ENCODE results near the gene ABCA10. TPM values are rescaled to one million over a fixed set of nuclear protein-coding genes. Genes with fewer than 3 reads are reported as not detected.
A peak's percentile ranks its signal among the peaks of the same experiment; 100 is the strongest.

Gene ABCA10
- total and polyA plus RNA-seq, 2 of the 13 experiments (the other 11 are each of a cell fraction or from before 2014, with no cell fraction given) = 0.02 to 0.08 TPM

GRCh38 chr17:69268543-69269014, 40.0 kb upstream of the ABCA10 start (continued):
- TF ChIP-seq ARHGAP35 (CRISPR knock-in tag; IDR thresholded peaks at IDR 0.05; ENCODE audit: borderline replicate concordance) = no peak
- TF ChIP-seq AKAP8 (CRISPR knock-in tag; IDR thresholded peaks at IDR 0.05) = no peak
- TF ChIP-seq RXRB (CRISPR knock-in tag; IDR thresholded peaks at IDR 0.05; ENCODE audit: borderline replicate concordance) = peak; percentile 33; the same call in 1 of the 2 replicates
- TF ChIP-seq HMGXB3 (CRISPR knock-in tag; IDR thresholded peaks at IDR 0.05; ENCODE audit: borderline replicate concordance) = no peak
- TF ChIP-seq POLR2AphosphoS5 (IDR thresholded peaks at IDR 0.05; ENCODE audit: low read depth, low read length) = no peak
- TF ChIP-seq NFE2 (CRISPR knock-in tag; IDR thresholded peaks at IDR 0.05) = no peak; the same call in 1 of the 2 replicates
- no peak for TF ChIP-seq SIX1 (CRISPR knock-in tag; IDR thresholded peaks at IDR 0.05; ENCODE audit: borderline replicate concordance)
- no peak for TF ChIP-seq BRCA1 (CRISPR knock-in tag; IDR thresholded peaks at IDR 0.05)
- TF ChIP-seq ZNF230 (CRISPR knock-in tag; IDR thresholded peaks at IDR 0.05) = no peak
- no peak for TF ChIP-seq JARID2 (CRISPR knock-in tag; IDR thresholded peaks at IDR 0.05; ENCODE audit: insufficient replicate concordance)
- no peak for TF ChIP-seq HES4 (CRISPR knock-in tag; IDR thresholded peaks at IDR 0.05; ENCODE audit: borderline replicate concordance)
- no peak for TF ChIP-seq YEATS2 (CRISPR knock-in tag; IDR thresholded peaks at IDR 0.05; ENCODE audit: borderline replicate concordance)
- no peak for TF ChIP-seq ZNF776 (CRISPR knock-in tag; IDR thresholded peaks at IDR 0.05)
- TF ChIP-seq FOXK2 (IDR thresholded peaks at IDR 0.05) = no peak
- no peak; the same call in 1 of the 2 replicates for TF ChIP-seq ZFP36L1 (CRISPR knock-in tag; IDR thresholded peaks at IDR 0.05)
- no peak for TF ChIP-seq NFRKB (IDR thresholded peaks at IDR 0.05)
- TF ChIP-seq HDAC2 (CRISPR knock-in tag; IDR thresholded peaks at IDR 0.05) = peak; percentile 76; the same call in 1 of the 2 replicates
- no peak for TF ChIP-seq HNF1B (CRISPR knock-in tag; IDR thresholded peaks at IDR 0.05)
- TF ChIP-seq SIN3A (IDR thresholded peaks at IDR 0.05; ENCODE audit: borderline replicate concordance, low read depth, low read length) = no peak
- no peak for TF ChIP-seq RBM22 (optimal IDR thresholded peaks at IDR 0.05; ENCODE audit: low read length)
- TF ChIP-seq ZBTB25 (CRISPR knock-in tag; IDR thresholded peaks at IDR 0.05) = no peak
- TF ChIP-seq PATZ1 (CRISPR knock-in tag; IDR thresholded peaks at IDR 0.05) = peak; percentile 56; the same call in 1 of the 2 replicates
- TF ChIP-seq JUN (CRISPR knock-in tag; IDR thresholded peaks at IDR 0.05) = no peak
